Measurements from ENCODE around the gene NELL1.
"Not testable (repeated sequence)": the region's sequence is repeated elsewhere in the genome, so short reads cannot be mapped to it uniquely, and the experiment has no call there.

Gene NELL1

DNA sequence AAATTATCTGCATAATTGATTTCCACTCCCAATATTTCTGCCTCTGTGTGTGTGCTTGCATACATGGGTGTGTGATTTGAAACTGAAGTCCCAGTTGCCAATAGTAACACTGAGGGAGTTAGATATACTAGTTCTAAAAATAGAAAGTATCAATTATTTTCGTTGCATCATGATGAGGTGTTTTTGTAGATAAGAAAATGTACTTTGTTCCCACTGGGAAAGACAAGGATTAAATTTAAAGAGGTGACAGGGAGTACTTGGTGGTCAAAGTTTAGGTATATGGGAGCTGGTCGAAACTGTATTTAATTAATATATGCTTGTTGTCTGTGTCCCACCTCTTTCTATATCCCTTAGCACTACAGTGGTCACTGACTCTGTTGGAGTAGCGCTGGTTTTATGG lies 444.5 kb downstream of the NELL1 start:
- no peak for DNase-seq (ENCODE audit: low read depth)

- DNase-seq (ENCODE audit: low read depth): no peak
These were observed 446.6 kb downstream of the NELL1 start for GRCh38 chr11:21116009-21116408.

DNA sequence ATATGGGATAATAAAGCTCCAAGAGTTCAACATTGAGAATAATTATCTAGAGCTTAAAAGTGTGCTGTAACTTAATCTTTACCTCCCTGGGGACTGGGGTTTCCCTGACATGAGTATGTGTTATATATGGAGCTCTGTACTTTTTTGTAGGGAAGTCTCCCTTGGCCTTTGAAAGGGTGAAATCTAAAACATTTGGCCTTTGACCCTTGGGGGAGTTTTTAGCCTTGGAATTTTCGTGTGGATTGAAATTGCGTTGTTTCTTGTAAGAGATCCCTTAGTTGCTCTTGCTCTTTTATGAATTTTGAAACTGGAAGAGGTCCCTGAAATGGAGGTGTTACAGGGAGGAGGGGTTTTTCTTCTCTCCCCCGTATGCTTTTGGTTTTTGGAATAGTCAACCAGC lies 450.0 kb downstream of the NELL1 start:
- no peak for DNase-seq (ENCODE audit: low read depth)

- no peak for DNase-seq (ENCODE audit: low read depth)
These were observed 452.6 kb downstream of the NELL1 start for GRCh38 chr11:21121991-21122390.

DNA sequence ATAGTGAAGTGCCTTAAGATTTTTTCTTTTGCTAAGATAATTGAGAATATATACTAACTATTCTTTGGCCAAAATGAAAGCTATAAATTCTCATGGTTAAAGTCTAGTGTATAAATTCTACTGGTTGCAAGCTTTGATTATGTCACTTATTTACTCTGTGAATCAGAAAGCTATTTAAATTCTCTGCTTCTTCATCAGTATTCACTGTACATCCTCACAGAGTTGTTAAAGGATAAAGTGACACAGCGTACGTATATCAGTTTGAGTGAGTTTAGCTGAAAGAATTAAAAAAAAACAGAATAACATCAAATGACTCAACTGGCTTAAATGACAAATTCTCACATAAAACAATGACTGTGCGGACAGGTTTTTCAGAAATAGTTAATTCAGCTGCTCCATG lies 453.1 kb downstream of the NELL1 start:
- DNase-seq (ENCODE audit: low read depth): no peak

DNA sequence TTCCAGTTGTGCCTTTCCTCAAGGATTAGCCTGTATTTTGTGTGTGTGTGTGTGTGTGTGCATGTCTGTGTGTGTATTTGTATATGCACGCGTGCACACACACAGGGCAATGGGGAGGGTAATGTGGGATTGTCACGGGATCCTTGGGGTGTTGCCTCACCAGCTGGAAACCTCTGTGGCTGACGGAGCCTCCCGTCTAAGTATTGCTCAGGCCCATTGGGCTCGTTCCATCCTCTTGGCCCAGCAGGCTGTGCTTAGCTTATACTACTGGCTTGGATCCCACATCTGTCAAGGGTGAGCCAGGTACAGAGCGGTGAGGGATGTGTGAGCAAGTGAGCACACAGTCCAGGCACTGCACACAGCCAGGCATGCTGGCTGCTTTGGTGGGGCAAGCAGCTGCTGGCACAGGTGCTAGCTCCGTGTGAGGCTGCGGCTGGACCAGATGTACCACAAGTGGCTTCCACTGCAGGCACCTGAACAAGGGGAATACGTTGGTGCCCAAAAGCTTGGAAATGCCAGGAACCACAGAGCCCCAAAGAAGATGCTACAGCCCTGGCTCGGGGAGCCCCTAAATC lies 462.8 kb downstream of the NELL1 start:
- DNase-seq (ENCODE audit: low read depth): no peak

DNA sequence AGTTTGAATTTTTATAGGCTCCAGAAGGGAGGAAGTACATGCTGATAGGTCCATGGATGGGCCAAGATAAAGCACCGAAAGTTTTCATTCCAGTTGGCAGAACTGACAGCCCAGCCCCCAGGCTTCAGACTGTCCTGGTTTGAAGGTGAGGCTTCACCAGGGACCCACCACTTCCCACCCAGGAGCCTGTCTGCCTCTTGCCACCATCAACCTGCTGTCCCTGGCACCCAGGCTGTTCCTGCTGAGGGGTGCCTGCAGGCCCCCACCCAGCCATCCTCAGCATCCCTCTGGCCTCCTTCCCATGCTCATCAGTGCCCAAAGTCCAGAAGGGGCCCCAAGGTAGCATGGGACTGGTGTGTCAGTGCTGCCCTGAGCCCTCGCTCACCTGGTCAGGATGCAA lies 463.9 kb downstream of the NELL1 start:
- no peak for DNase-seq (ENCODE audit: low read depth)

GRCh38 chr11:21133722-21134121 lies 464.3 kb downstream of the NELL1 start:
- DNase-seq (ENCODE audit: low read depth): no peak

GRCh38 chr11:21137803-21138202 lies 468.4 kb downstream of the NELL1 start:
- no peak for DNase-seq (ENCODE audit: low read depth)

DNA sequence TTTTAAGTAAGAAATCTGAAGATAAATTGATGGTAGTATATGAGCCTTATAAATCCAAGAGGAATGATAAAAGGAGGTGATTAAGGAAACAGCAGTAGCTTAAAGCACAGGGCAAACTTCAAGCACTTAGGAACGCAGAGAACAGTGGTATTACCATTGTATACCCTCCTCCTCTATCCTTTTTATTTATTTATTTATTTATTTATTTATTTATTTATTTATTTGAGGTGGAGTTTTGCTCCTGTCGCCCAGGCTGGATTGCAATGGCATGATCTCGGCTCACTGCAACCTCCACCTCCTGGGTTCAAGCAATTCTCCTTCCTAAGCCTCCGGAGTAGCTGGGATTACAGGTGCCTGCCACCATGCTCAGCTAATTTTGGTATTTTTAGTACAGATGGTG lies 472.2 kb downstream of the NELL1 start:
- DNase-seq (ENCODE audit: low read depth): not testable (repeated sequence)

DNA sequence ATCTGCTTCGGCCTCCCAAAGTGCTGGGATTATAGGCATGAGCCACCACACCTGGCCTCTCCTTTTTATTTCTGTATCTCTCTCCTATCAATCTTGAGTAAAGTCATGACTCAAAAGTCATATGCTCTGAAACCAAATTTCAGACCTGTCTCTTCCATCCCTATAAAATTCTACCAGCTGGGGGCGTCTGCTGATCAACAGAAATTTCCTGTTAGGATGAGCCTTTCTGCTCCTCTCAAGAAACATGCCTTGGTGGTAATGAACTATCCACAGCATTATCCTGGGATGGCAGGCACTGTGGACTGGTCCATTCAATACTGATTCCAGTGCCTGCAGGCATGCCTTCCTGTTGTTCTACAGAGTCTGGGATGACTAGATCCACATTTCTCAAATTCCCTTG lies 472.6 kb downstream of the NELL1 start:
- no peak for DNase-seq (ENCODE audit: low read depth)

GRCh38 chr11:21144531-21144930 lies 475.1 kb downstream of the NELL1 start:
- DNase-seq (ENCODE audit: low read depth): no peak

GRCh38 chr11:21148376-21148775 lies 479.0 kb downstream of the NELL1 start:
- no peak for DNase-seq (ENCODE audit: low read depth)

DNA sequence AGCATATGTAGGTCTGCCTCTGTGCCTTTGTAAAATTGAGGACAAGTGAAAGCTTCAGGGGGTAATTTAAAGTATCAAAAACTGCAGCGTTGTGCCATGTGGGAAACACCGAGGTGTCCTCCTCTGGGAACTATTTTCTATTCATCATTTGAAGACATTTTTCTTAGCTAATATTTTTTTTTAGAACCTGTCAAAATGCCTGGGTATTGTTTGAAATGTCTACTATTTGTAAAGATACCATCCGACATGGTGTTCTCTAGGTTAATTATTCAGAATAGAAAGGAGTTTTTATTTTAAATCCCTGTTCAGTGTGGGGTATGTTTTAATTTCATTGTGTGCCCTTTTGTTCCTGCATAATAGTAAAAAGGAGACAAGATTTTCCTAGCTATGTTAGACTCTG lies 490.8 kb downstream of the NELL1 start:
- DNase-seq (ENCODE audit: low read depth): no peak

- DNase-seq (ENCODE audit: low read depth): no peak
These were observed 500.3 kb downstream of the NELL1 start for GRCh38 chr11:21169639-21170038.

DNA sequence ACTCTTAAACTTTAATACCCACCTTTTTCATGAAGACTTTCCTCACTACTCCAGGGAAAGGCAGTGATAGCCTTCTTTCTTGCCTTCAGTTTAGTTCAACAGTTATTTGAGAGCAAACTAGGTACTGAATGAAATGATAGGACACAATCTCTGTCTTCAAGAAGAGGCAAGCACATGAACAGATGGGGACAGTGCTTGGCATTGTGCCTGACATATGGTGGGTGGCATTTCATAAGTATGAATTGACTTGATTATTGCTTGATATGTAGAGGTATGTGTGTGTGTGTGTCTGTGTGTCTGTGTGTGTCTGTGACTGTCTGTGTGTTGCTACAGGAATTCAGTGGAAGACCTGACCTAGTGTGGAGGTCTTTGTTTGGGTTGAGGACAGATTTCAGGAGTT lies 504.1 kb downstream of the NELL1 start:
- no peak for DNase-seq (ENCODE audit: low read depth)

DNA sequence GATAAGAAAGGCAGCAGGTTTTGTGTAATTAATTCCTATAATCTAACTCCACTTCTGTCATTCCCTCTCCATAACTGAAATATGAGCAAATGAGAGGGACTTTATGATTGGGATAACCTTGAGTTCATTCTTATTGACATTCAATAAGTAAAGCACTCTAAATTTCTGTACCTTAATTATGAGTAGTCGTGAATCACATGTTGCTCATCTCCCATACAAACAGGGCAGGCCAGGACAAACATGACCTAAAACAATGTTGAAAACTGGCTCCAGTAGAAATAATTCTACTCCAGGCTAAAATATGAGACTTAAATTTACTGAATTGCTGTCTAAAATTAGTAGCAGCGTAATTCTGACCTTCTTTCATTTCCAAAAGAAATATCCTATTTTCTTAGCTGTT lies 505.4 kb downstream of the NELL1 start:
- no peak for DNase-seq (ENCODE audit: low read depth)

GRCh38 chr11:21177379-21177778 lies 508.0 kb downstream of the NELL1 start:
- no peak for DNase-seq (ENCODE audit: low read depth)

- no peak for DNase-seq (ENCODE audit: low read depth)
These were observed 510.4 kb downstream of the NELL1 start for GRCh38 chr11:21179770-21180169.

- no peak for DNase-seq (ENCODE audit: low read depth)
These were observed 510.8 kb downstream of the NELL1 start for GRCh38 chr11:21180182-21180581.

DNA sequence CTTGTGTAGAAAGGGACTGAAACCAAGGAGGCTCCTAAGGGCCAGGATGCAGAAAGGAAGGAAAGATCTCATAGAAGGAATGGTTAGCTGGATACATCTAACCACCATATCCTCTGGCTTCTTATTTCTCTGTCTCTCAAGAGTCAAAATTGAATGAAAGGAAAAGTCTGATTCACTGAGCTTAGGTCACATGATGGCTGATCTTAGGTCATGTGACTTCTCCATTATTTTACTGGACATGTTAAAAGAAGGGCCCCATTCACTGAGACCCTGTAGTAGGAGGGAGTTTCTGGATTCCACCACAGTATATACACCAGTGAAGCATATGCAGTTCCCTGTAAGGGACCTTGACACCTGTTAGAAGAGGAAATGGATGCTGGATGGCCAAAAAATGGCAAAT lies 516.6 kb downstream of the NELL1 start:
- no peak for DNase-seq (ENCODE audit: low read depth)

GRCh38 chr11:21190181-21190580 lies 520.8 kb downstream of the NELL1 start:
- no peak for DNase-seq (ENCODE audit: low read depth)

GRCh38 chr11:21195995-21196394 lies 526.6 kb downstream of the NELL1 start:
- no peak for DNase-seq (ENCODE audit: low read depth)

DNA sequence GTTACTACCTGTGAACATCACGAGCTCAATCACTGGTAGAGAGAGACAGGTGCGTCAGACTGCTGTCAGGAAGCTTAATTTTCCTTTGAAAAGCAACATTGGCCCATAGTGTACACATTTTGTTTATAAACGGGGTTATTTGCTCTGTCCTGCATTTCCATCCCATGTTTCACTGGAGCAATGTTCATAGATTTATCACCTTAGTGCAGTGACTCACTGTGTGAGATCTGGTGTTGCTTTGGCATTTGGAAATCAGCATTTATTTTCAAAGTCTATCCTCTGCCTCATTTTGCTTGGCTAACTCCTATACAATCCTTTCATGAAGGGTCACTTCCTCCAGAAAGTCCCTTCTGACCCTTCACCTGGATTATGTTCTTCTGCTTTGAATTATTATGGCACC lies 529.1 kb downstream of the NELL1 start:
- no peak for DNase-seq (ENCODE audit: low read depth)

- DNase-seq (ENCODE audit: low read depth): no peak
These were observed 535.8 kb downstream of the NELL1 start for GRCh38 chr11:21205205-21205604.

Data from stromal cell of bone marrow (primary cell).